ENCODE results near the gene RPS28.
A peak's percentile ranks its signal among the peaks of the same experiment; 100 is the strongest.
"Not testable (repeated sequence)": the region's sequence is repeated elsewhere in the genome, so short reads cannot be mapped to it uniquely, and the experiment has no call there.

The RPS28 gene

GRCh38 chr19:8341504-8341903, 20.2 kb downstream of the RPS28 start:
- not testable (repeated sequence) for FAIRE-seq; DNase-seq (ENCODE audit: low spot score)

DNA sequence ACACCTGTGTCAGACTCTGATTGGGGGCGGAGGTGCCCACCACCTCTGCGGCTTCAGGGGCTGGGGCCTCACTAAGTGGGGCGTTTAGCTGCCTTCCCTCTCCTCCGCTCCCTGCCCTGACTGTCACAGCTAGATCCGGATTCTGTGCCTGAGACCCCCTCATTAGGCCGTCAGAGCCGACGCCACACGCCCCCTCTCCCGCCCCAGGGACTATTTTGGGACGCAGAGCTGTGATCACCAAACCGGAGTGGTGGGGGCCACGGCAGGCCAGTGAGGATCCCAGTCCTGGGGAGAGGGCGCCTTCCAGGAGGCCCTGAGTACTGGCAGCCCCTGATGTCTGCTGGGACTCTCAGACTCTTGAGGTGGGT, 21.0 kb downstream of the RPS28 start:
- DNase-seq (ENCODE audit: low spot score) (no peak), FAIRE-seq (no peak)

- FAIRE-seq (no peak), DNase-seq (ENCODE audit: low spot score) (peak; percentile 52)
Observed at GRCh38 chr19:8342684-8343482, 21.6 kb downstream of the RPS28 start, which contains the start of gene KANK3. Gene KANK3 (minus strand): TSS chr19:8343262. CDS start chr19:8337828, 5,434 bp downstream.

- no peak for DNase-seq (ENCODE audit: low spot score)
- FAIRE-seq, result no peak
Observed at GRCh38 chr19:8343483-8343844, 22.2 kb downstream of the RPS28 start.

GRCh38 chr19:8349629-8350372, 28.5 kb downstream of the RPS28 start:
- FAIRE-seq; DNase-seq (ENCODE audit: low spot score): not testable (repeated sequence)

DNA sequence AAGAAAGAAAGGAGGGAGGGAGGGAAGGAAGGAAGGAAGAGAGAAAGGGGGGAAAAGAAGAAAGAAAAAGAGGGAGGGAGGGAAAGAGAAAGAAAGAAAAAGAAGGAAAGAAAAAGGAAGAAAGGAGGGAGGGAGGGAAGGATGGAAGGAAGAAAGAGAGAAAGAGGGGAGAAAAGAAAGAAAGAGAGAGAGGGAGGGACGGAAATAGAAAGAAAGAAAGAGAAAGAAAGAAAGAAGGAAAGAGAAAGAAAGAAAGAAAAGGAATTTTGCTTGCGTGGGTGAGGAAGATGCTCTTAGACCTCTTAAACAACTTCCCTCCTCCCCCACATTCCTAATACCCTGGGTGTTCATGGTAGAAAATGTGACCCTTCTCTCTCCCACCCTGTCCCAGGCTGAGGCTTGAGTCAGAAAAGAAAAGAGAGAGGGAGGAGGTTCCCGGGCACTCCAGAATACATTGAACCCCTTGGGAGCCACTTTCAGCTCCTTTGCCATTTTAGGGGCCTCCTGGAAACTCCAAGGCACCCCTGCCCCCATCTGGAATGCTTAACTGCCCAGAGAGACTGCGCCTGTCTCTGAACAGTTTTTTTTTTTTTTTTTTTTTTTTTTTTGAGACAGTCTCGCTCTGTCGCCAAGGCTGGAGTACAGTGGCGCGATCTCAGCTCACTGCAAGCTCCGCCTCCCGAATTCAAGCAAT, 31.0 kb downstream of the RPS28 start:
- no peak for FAIRE-seq
- DNase-seq (ENCODE audit: low spot score), result no peak

- FAIRE-seq; DNase-seq (ENCODE audit: low spot score): not testable (repeated sequence)
Observed at GRCh38 chr19:8352845-8353244, 31.5 kb downstream of the RPS28 start.

DNA sequence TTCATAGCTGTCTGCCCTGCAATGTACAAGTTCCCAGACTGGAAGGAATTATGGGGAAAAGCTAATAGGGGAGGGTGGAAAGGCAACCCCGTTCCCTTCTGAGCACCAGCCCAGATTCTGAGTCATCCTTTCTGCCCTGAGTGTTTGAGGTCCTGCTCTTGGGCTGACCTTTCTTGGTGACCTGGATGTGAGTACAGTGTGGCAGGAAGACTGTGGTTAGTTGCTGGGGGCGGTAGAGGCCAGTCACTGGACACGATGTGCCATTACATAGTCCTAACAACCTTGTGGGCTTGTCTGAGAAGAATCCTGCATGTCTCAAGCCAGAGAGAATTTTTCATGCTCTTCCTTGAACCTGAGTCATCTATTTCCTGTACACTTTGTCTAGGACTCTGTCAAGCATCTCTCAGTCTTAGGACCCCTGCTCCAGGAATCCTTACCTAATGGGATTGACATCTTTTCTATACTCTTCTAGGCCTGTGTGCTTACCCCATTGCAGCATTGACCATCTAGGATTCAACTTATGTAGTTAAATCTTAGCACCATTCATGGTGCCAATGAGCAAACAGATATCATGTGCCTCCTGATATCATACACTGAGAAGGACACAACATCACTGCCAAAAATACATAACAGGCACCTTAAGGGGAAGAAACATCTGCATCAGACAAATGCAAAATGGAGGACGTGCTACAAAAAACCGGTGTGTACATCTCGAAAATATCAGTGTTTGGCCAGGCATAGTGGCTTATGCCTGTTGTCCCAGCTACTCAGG, 34.5 kb downstream of the RPS28 start:
- DNase-seq (ENCODE audit: low spot score), result peak; percentile 100
- peak; percentile 99 for FAIRE-seq

DNA sequence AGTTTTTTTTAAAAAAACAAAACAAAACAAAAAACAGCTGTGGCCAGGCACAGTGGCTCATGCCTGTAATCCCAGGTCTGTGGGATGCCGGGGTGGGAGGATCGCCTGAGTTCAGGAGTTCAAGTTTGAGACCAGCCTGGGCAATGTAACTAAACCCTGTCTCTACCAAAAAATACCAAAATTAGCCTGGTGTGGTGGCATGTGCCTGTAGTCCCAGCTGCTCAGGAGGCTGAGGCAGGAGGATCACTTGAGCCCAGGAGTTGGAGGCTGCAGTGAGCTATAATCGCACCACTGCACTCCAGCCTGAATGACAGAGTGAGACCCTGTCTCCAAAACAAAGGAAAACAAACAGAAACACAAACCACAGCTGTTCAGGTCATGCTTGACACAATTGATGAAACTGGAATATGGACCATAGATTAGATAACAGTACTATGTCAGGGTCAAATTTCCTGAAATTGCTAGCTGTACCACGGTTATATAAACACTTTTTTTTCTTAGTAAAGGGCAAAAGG, 35.8 kb downstream of the RPS28 start:
- DNase-seq (ENCODE audit: low spot score), result no peak
- no peak for FAIRE-seq

DNA sequence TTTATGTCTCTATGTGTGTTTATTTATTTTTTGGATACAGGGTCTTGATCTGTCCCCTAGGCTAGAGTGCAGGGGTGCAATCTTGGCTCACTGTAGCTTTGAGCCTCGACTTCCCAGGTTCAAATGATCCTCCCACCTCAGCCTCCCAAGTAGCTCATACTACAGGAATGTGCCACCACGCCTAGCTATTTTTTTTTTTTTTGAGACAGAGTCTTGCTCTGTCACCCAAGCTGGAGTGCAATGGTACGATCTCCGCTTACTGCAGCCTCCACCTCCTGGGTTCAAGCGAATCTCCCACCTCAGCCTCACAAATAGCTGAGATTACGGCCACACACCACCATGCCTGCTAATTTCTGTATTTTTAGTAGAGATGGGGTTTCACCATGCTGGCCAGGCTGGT, 37.7 kb downstream of the RPS28 start:
- DNase-seq (ENCODE audit: low spot score) (no peak), FAIRE-seq (no peak)

- no peak for DNase-seq (ENCODE audit: low spot score)
Observed at GRCh38 chr19:8360196-8360595, 38.9 kb downstream of the RPS28 start.

GRCh38 chr19:8361921-8362793, 40.9 kb downstream of the RPS28 start:
- FAIRE-seq (peak; percentile 97), DNase-seq (ENCODE audit: low spot score) (peak; percentile 98)

More at GRCh38 chr19:8360196-8360595, 38.9 kb downstream of the RPS28 start:
- no peak for FAIRE-seq

DNA sequence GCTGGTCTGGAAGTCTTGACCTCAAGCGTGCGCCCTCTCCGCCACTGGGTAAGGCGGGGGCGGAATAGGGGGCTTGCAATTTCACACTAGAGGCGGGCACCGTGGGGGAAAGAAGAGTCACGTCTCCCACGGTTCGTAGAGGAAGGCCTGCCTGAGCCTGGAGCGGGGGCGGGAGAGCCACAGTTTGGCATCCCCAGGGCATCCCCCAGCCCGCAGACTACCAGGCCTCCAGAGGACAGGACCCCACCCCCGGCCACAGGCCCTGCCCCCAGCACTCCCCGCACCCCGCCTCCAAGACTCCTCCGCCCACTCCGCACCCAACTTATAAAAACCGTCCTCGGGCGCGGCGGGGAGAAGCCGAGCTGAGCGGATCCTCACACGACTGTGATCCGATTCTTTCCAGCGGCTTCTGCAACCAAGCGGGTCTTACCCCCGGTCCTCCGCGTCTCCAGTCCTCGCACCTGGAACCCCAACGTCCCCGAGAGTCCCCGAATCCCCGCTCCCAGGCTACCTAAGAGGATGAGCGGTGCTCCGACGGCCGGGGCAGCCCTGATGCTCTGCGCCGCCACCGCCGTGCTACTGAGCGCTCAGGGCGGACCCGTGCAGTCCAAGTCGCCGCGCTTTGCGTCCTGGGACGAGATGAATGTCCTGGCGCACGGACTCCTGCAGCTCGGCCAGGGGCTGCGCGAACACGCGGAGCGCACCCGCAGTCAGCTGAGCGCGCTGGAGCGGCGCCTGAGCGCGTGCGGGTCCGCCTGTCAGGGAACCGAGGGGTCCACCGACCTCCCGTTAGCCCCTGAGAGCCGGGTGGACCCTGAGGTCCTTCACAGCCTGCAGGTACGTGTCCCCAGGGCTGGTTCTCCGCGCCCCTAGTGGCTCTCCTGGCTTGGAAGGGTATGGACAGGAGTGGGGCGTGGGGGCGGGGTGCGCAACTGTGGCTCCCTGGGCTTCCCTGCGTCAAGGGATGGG, 42.8 kb downstream of the RPS28 start, which contains the start of gene ANGPTL4:
TSS of gene ANGPTL4 (plus strand) at position 353 of the 969 bp plus-strand sequence. CDS start at position 520, 167 bp downstream.
- DNase-seq (ENCODE audit: low spot score), result no peak
- no peak for FAIRE-seq

DNA sequence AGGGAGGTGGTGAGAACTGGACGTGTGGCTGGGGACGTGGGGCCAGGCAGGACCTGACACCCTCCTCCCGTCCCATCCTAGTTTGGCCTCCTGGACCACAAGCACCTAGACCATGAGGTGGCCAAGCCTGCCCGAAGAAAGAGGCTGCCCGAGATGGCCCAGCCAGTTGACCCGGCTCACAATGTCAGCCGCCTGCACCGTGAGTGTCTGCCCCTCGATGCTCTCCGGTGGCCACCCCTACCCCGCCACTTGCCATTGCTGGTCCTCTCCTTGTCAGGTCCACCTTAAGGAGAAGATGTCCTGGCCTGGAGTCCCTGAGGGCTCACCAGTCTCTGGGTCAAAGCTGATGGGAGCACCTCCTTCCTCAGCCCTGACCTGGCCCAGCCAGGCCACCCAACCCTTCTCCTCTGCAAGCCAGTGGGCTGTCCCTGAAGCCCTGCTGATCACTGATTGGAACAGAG, 44.9 kb downstream of the RPS28 start:
- DNase-seq (ENCODE audit: low spot score) (no peak), FAIRE-seq (no peak)

- FAIRE-seq (no peak), DNase-seq (ENCODE audit: low spot score) (no peak)
Observed at GRCh38 chr19:8366961-8367326, 45.6 kb downstream of the RPS28 start.

GRCh38 chr19:8367327-8368001, 46.2 kb downstream of the RPS28 start:
- peak; percentile 90 for DNase-seq (ENCODE audit: low spot score)

GRCh38 chr19:8370176-8371010, 49.1 kb downstream of the RPS28 start:
- FAIRE-seq (no peak), DNase-seq (ENCODE audit: low spot score) (no peak)

More at GRCh38 chr19:8367327-8368001, 46.2 kb downstream of the RPS28 start:
- FAIRE-seq, result peak; percentile 78

Data from RCC 7860 (cell line).